HepG2 (cell line): ENCODE measurements around the gene CCNG1. TPM values are rescaled to one million over a fixed set of nuclear protein-coding genes. Genes with fewer than 3 reads are reported as not detected.

Experiments
- ARID3A ChIP-seq: IDR thresholded peaks from 2 replicates; pipeline ENCODE4 v1.6.1; 2012; ENCODE audit warnings: low read depth, low read length, improper control_type of control experiment
- CREM ChIP-seq, 2 experiments: sonication (generic) in 1 of 2; formaldehyde crosslinking in 1 of 2; IDR thresholded peaks; 2 replicates each; pipeline versions ENCODE4 v1.4.0 to v1.6.1; 2016 to 2020; ENCODE audit warnings: antibody characterized with exemption in 1 of 2, mild to moderate bottlenecking in 1 of 2, missing genetic modification reagents in 1 of 2
- DDIT3 ChIP-seq: sonication (generic); formaldehyde crosslinking; IDR thresholded peaks from 2 replicates; pipeline ENCODE4 v1.4.0; 2020; ENCODE audit warnings: mild to moderate bottlenecking, missing genetic modification reagents
- GMEB1 ChIP-seq: sonication (generic); formaldehyde crosslinking; IDR thresholded peaks from 2 replicates; pipeline ENCODE4 v1.5.1; 2020; ENCODE audit warnings: missing genetic modification reagents, mild to moderate bottlenecking, borderline replicate concordance
- SNAPC5 ChIP-seq: sonication (generic); formaldehyde crosslinking; IDR thresholded peaks from 2 replicates; pipeline ENCODE4 v1.8.1; 2023; ENCODE audit warnings: mild to moderate bottlenecking, missing genetic modification reagents, borderline replicate concordance
- SRY ChIP-seq: sonication (generic); formaldehyde crosslinking; IDR thresholded peaks from 2 replicates; pipeline ENCODE4 v1.8.0; 2022; ENCODE audit warnings: mild to moderate bottlenecking, missing genetic modification reagents
- ZBTB44 ChIP-seq: sonication (generic); formaldehyde crosslinking; IDR thresholded peaks from 2 replicates; pipeline ENCODE4 v1.4.0; 2020; ENCODE audit warnings: missing genetic modification reagents
- ZC3H4 ChIP-seq: sonication (generic); formaldehyde crosslinking; IDR thresholded peaks from 2 replicates; pipeline ENCODE4 v1.4.0; 2020; ENCODE audit warnings: missing genetic modification reagents, borderline replicate concordance
- ZFP36 ChIP-seq: fragments of 150-350 bp; IDR thresholded peaks from 2 replicates; pipeline ENCODE4 v1.6.1; 2018; ENCODE audit warnings: borderline replicate concordance, low read length, low read depth; ENCODE audit not compliant: partially characterized antibody
- ZMYM3 ChIP-seq: sonication (generic); formaldehyde crosslinking; IDR thresholded peaks from 2 replicates; pipeline ENCODE4 v1.5.1; 2020; ENCODE audit warnings: mild to moderate bottlenecking, missing genetic modification reagents
- ZNF121 ChIP-seq: sonication (generic); formaldehyde crosslinking; IDR thresholded peaks from 2 replicates; pipeline ENCODE4 v1.5.0; 2020; ENCODE audit warnings: mild to moderate bottlenecking, missing genetic modification reagents
- ZNF234 ChIP-seq: sonication (generic); formaldehyde crosslinking; conservative IDR thresholded peaks from 2 replicates; pipeline ENCODE4 v1.5.1; 2020; ENCODE audit warnings: mild to moderate bottlenecking, missing genetic modification reagents
- ZNF317 ChIP-seq: sonication (generic); formaldehyde crosslinking; IDR thresholded peaks from 2 replicates; pipeline ENCODE4 v1.5.0; 2020; ENCODE audit warnings: mild to moderate bottlenecking, missing genetic modification reagents
- ZNF574 ChIP-seq: sonication (generic); formaldehyde crosslinking; IDR thresholded peaks from 2 replicates; pipeline ENCODE4 v1.4.0; 2020; ENCODE audit warnings: missing genetic modification reagents
- ZNF577 ChIP-seq: sonication (generic); formaldehyde crosslinking; IDR thresholded peaks from 2 replicates; pipeline ENCODE4 v1.4.0; 2020; ENCODE audit warnings: mild to moderate bottlenecking, low read depth, missing genetic modification reagents, borderline replicate concordance
- ZNF720 ChIP-seq: sonication (generic); formaldehyde crosslinking; IDR thresholded peaks from 2 replicates; pipeline ENCODE4 v1.4.0; 2020; ENCODE audit warnings: missing genetic modification reagents
- polyA plus RNA-seq, 8 experiments: library from polyadenylated mRNA; depleted of rRNA in 3 of 8; stranded (reverse) in 7 of 8; unstranded in 1 of 8; fragments of >200 nt; fragmentation: Illumina TruSeq in 4 of 8; extraction: Trizol in 4 of 8; gene quantifications; 2 replicates each; pipeline versions ENCODE4 v1.2.1 to v1.2.3, GENCODE V29; 2011 to 2016; ENCODE audit warnings: low read depth in 4 of 8, missing spikeins in 1 of 8, mixed read lengths in 1 of 8; ENCODE audit not compliant: insufficient read depth in 1 of 8
- total RNA-seq, 5 experiments: library from RNA; depleted of rRNA; stranded (reverse); fragments of >200 nt; fragmentation: Illumina TruSeq; extraction: Trizol; gene quantifications; 2 replicates each; pipeline ENCODE4 v1.2.3, GENCODE V29; 2016; ENCODE audit warnings: low read depth in 1 of 5

The CCNG1 gene
- total and polyA plus RNA-seq, 2 of the 13 experiments (the other 11 are each of a cell fraction or from before 2014, with no cell fraction given) = 181 to 353 TPM

- TF ChIP-seq SNAPC5 (CRISPR knock-in tag) = no peak
- TF ChIP-seq GMEB1 (CRISPR knock-in tag) = 0 out of 2 replicates have a peak, but pooled peaks have one; percentile 18
- peak; percentile 17; the same call in 1 of the 2 replicates for TF ChIP-seq ZNF574 (CRISPR knock-in tag)
- TF ChIP-seq ZNF720 (CRISPR knock-in tag) = no peak
- TF ChIP-seq ARID3A = peak; percentile 43; the same call in 1 of the 2 replicates
- peak; percentile 49; the same call in 1 of the 2 replicates for TF ChIP-seq CREM (IDR thresholded peaks at IDR 0.05)
- no peak for TF ChIP-seq CREM (CRISPR knock-in tag; IDR thresholded peaks at IDR 0.05)
- TF ChIP-seq ZNF577 = no peak
- TF ChIP-seq ZNF121 (CRISPR knock-in tag) = no peak
- TF ChIP-seq SRY (CRISPR knock-in tag) = no peak
- peak; percentile 77; the same call in 1 of the 2 replicates for TF ChIP-seq ZNF317
- no peak for TF ChIP-seq ZNF234 (CRISPR knock-in tag)
- TF ChIP-seq ZMYM3 (CRISPR knock-in tag) = no peak
- TF ChIP-seq DDIT3 (CRISPR knock-in tag) = no peak
- no peak for TF ChIP-seq ZC3H4
- no peak for TF ChIP-seq ZFP36
- no peak for TF ChIP-seq ZBTB44 (CRISPR knock-in tag)
Observed at GRCh38 chr5:163437309-163438182, at the start of gene CCNG1 (continued).
